ENCODE measurements around the gene MAP2K3.

Gene MAP2K3

GRCh38 chr17:21284319-21285163 is at the start of gene MAP2K3:
Gene MAP2K3, plus strand, starts transcription at chr17:21284711. Its CDS starts 210 bp downstream, at chr17:21284921.
- peak; percentile 98 for DNase-seq

GRCh38 chr17:21235921-21236320 is 48.6 kb upstream of the MAP2K3 start:
- DNase-seq = no peak

- DNase-seq = no peak
These were observed 44.7 kb upstream of the MAP2K3 start for GRCh38 chr17:21239680-21240368.

- no peak for DNase-seq
These were observed 44.0 kb upstream of the MAP2K3 start for GRCh38 chr17:21240369-21241055.

- DNase-seq = no peak
These were observed 42.9 kb upstream of the MAP2K3 start for GRCh38 chr17:21241564-21241963.

- no peak for DNase-seq
These were observed 42.3 kb upstream of the MAP2K3 start for GRCh38 chr17:21242026-21242697.

GRCh38 chr17:21242780-21243515 is 41.6 kb upstream of the MAP2K3 start:
- no peak for DNase-seq

GRCh38 chr17:21243516-21244303 is 40.8 kb upstream of the MAP2K3 start:
- DNase-seq = no peak

- DNase-seq = no peak
These were observed 38.8 kb upstream of the MAP2K3 start for GRCh38 chr17:21245639-21246084.

- no peak for DNase-seq
These were observed 37.8 kb upstream of the MAP2K3 start for GRCh38 chr17:21246698-21247097.

- no peak for DNase-seq
These were observed 36.8 kb upstream of the MAP2K3 start for GRCh38 chr17:21247552-21248258.

GRCh38 chr17:21248500-21248899 is 36.0 kb upstream of the MAP2K3 start:
- no peak for DNase-seq

GRCh38 chr17:21249086-21249795 is 35.3 kb upstream of the MAP2K3 start:
- DNase-seq = no peak

GRCh38 chr17:21249920-21250703 is 34.4 kb upstream of the MAP2K3 start:
- no peak for DNase-seq

- no peak for DNase-seq
These were observed 33.7 kb upstream of the MAP2K3 start for GRCh38 chr17:21250854-21251253.

GRCh38 chr17:21251337-21252010 is 33.0 kb upstream of the MAP2K3 start:
- no peak for DNase-seq

GRCh38 chr17:21252289-21252795 is 32.2 kb upstream of the MAP2K3 start:
- DNase-seq = no peak

Data from stimulated activated naive CD4-positive, alpha-beta T cell treated with Interleukin-2 at 50 U/mL for 16 hours (primary cell).